HepG2 (cell line): Measurements from ENCODE around the gene TTLL10. TPM values are rescaled to one million over a fixed set of nuclear protein-coding genes. Genes with fewer than 3 reads are reported as not detected.
A peak's percentile ranks its signal among the peaks of the same experiment; 100 is the strongest.

Experiments used
- ATF7-NPFF ChIP-seq: sonication (generic); formaldehyde crosslinking; IDR thresholded peaks from 2 replicates; pipeline ENCODE4 v1.8.1; 2023; ENCODE audit warnings: mild to moderate bottlenecking, low read depth, missing genetic modification reagents, moderate library complexity
- ELF3 ChIP-seq: IDR thresholded peaks from 2 replicates; pipeline ENCODE4 v1.6.1; 2016; ENCODE audit warnings: missing genetic modification reagents, missing compliant biosample characterization
- FOXK1 ChIP-seq: sonication (generic); formaldehyde crosslinking; IDR thresholded peaks from 2 replicates; pipeline ENCODE4 v1.4.0; 2020; ENCODE audit warnings: low read depth, missing genetic modification reagents, borderline replicate concordance
- GTF3A ChIP-seq: sonication (generic); formaldehyde crosslinking; conservative IDR thresholded peaks from 2 replicates; pipeline ENCODE4 v1.4.0; 2020; ENCODE audit warnings: mild to moderate bottlenecking, missing genetic modification reagents
- ISL2 ChIP-seq: sonication (generic); formaldehyde crosslinking; IDR thresholded peaks from 2 replicates; pipeline ENCODE4 v1.5.0; 2020; ENCODE audit warnings: missing genetic modification reagents
- KDM1A ChIP-seq: IDR thresholded peaks from 2 replicates; pipeline ENCODE4 v1.6.1; 2016; ENCODE audit warnings: missing compliant biosample characterization
- MEF2D ChIP-seq: sonication (generic); formaldehyde crosslinking; IDR thresholded peaks from 2 replicates; pipeline ENCODE4 v1.5.1; 2020; ENCODE audit warnings: mild to moderate bottlenecking, missing genetic modification reagents
- MYNN ChIP-seq: sonication (generic); formaldehyde crosslinking; IDR thresholded peaks from 2 replicates; pipeline ENCODE4 v1.4.0; 2020; ENCODE audit warnings: mild to moderate bottlenecking, low read depth, missing genetic modification reagents
- MZF1 ChIP-seq: sonication (generic); formaldehyde crosslinking; IDR thresholded peaks from 2 replicates; pipeline ENCODE4 v1.8.1; 2023; ENCODE audit warnings: mild to moderate bottlenecking, missing genetic modification reagents, borderline replicate concordance
- NCOA1 ChIP-seq: sonication (generic); formaldehyde crosslinking; IDR thresholded peaks from 2 replicates; pipeline ENCODE4 v1.9.0; 2021; ENCODE audit warnings: missing genetic modification reagents
- NFE2 ChIP-seq: sonication (generic); formaldehyde crosslinking; IDR thresholded peaks from 2 replicates; pipeline ENCODE4 v1.4.0; 2020; ENCODE audit warnings: missing genetic modification reagents
- NKX3-1 ChIP-seq: sonication (generic); formaldehyde crosslinking; IDR thresholded peaks from 2 replicates; pipeline ENCODE4 v1.5.0; 2020; ENCODE audit warnings: missing genetic modification reagents
- POGZ ChIP-seq: sonication (generic); formaldehyde crosslinking; IDR thresholded peaks from 2 replicates; pipeline ENCODE4 v1.4.0; 2020; ENCODE audit warnings: mild to moderate bottlenecking, missing genetic modification reagents
- PRDM10 ChIP-seq: sonication (generic); formaldehyde crosslinking; IDR thresholded peaks from 2 replicates; pipeline ENCODE4 v1.4.0; 2020; ENCODE audit warnings: low read depth, missing genetic modification reagents
- RBFOX2 ChIP-seq: fragments of 200-400 bp; formaldehyde crosslinking; IDR thresholded peaks from 2 replicates; pipeline ENCODE4 v1.6.1; 2017; ENCODE audit warnings: low read depth, mild to moderate bottlenecking, low read length
- RORA ChIP-seq: sonication (generic); formaldehyde crosslinking; IDR thresholded peaks from 2 replicates; pipeline ENCODE4 v1.5.0; 2020; ENCODE audit warnings: mild to moderate bottlenecking, missing genetic modification reagents, moderate library complexity
- SETDB1 ChIP-seq: sonication (generic); formaldehyde crosslinking; IDR thresholded peaks from 2 replicates; pipeline ENCODE4 v1.5.1; 2020; ENCODE audit warnings: missing genetic modification reagents, mild to moderate bottlenecking, borderline replicate concordance
- SNRNP70 ChIP-seq: fragments of 200-400 bp; formaldehyde crosslinking; IDR thresholded peaks from 2 replicates; pipeline ENCODE4 v1.6.1; 2017; ENCODE audit warnings: mild to moderate bottlenecking, low read depth, low read length, moderate library complexity
- TARDBP ChIP-seq: sonication (generic); formaldehyde crosslinking; IDR thresholded peaks from 2 replicates; pipeline ENCODE4 v1.8.0; 2022; ENCODE audit warnings: mild to moderate bottlenecking, missing genetic modification reagents
- TBX3 ChIP-seq: fragments of 450-650 bp; IDR thresholded peaks from 2 replicates; pipeline ENCODE4 v1.6.1; 2017; ENCODE audit warnings: antibody characterized with exemption, mild to moderate bottlenecking, inconsistent platforms, borderline replicate concordance
- ZNF143 ChIP-seq: sonication (generic); formaldehyde crosslinking; IDR thresholded peaks from 2 replicates; pipeline ENCODE4 v1.4.0; 2020; ENCODE audit warnings: missing genetic modification reagents
- ZNF263 ChIP-seq: sonication (generic); formaldehyde crosslinking; IDR thresholded peaks from 2 replicates; pipeline ENCODE4 v1.4.0; 2020; ENCODE audit warnings: missing genetic modification reagents
- ZNF264 ChIP-seq: sonication (generic); formaldehyde crosslinking; IDR thresholded peaks from 2 replicates; pipeline ENCODE4 v1.4.0; 2020; ENCODE audit warnings: missing genetic modification reagents
- ZNF3 ChIP-seq: IDR thresholded peaks from 2 replicates; pipeline ENCODE4 v1.7.0; 2017; ENCODE audit warnings: inconsistent platforms
- ZNF335 ChIP-seq: sonication (generic); formaldehyde crosslinking; IDR thresholded peaks from 2 replicates; pipeline ENCODE4 v1.4.0; 2020; ENCODE audit warnings: missing genetic modification reagents
- ZNF550 ChIP-seq: sonication (generic); formaldehyde crosslinking; IDR thresholded peaks from 2 replicates; pipeline ENCODE4 v1.4.0; 2020; ENCODE audit warnings: mild to moderate bottlenecking, missing genetic modification reagents, borderline replicate concordance
- ZNF776 ChIP-seq: sonication (generic); formaldehyde crosslinking; IDR thresholded peaks from 2 replicates; pipeline ENCODE4 v1.4.0; 2020; ENCODE audit warnings: mild to moderate bottlenecking, missing genetic modification reagents
- polyA plus RNA-seq, 8 experiments: library from polyadenylated mRNA; depleted of rRNA in 3 of 8; stranded (reverse) in 7 of 8; unstranded in 1 of 8; fragments of >200 nt; fragmentation: Illumina TruSeq in 4 of 8; extraction: Trizol in 4 of 8; gene quantifications; 2 replicates each; pipeline versions ENCODE4 v1.2.1 to v1.2.3, GENCODE V29; 2011 to 2016; ENCODE audit warnings: low read depth in 4 of 8, missing spikeins in 1 of 8, mixed read lengths in 1 of 8; ENCODE audit not compliant: insufficient read depth in 1 of 8
- total RNA-seq, 5 experiments: library from RNA; depleted of rRNA; stranded (reverse); fragments of >200 nt; fragmentation: Illumina TruSeq; extraction: Trizol; gene quantifications; 2 replicates each; pipeline ENCODE4 v1.2.3, GENCODE V29; 2016; ENCODE audit warnings: low read depth in 1 of 5
- TF ChIP-seq, protein P1 (sequence below): sonication (generic); formaldehyde crosslinking; IDR thresholded peaks from 2 replicates; pipeline ENCODE4 v1.4.0; 2020; ENCODE audit warnings: mild to moderate bottlenecking, low read depth, missing genetic modification reagents

The TTLL10 gene
- total and polyA plus RNA-seq, 2 of the 13 experiments (the other 11 are each of a cell fraction or from before 2014, with no cell fraction given): not detected

DNA sequence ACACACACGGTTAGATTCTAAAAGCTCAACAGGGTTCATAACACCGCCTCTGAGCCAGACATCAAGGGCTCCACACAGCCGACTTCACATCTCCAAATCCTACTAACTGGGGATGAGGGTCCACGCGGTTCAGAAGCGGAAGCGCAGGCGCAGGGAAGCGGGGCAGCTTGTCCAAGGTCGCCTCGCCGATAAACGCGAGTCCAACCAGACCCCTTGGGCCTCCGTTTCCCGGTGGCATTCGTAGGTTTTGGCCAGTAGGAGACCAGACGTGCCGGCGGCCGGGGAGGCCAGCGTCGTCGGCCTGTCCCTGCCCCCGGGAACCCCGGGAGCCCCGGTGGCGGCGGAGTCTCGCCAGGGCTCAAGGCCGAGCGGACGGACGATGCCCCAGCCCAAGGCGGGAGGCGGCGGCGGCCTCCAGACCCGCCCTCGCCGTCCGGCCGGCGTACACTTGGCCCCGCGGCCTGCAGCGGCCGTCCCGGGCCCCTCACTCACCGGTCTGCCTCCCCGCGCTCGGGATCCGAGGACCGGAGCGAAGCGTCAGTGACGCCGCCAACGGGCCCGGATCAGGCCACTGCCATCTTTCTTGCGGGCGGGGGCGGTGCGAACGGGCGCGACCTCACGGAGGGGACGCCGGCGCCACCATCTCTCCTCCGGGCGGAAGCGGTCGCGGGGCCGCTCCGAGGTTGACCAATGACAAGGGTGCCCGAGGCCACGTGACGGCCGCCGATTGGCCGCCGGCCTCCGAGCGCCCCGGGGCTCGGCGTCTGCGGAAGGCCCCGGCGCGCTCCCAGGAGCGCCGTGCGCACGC lies 57.9 kb downstream of the TTLL10 start, which contains the start of gene SDF4 (continued):
- TF ChIP-seq PRDM10 (no peak), TARDBP (CRISPR knock-in tag) (peak; percentile 44; the same call in 1 of the 2 replicates), ZNF263 (CRISPR knock-in tag) (no peak), SNRNP70 (no peak), NFE2 (CRISPR knock-in tag) (no peak), ZNF3 (CRISPR knock-in tag) (no peak), RBFOX2 (peak; percentile 94), ELF3 (CRISPR knock-in tag) (peak; percentile 59), MZF1 (CRISPR knock-in tag) (no peak), ZNF550 (no peak), POGZ (CRISPR knock-in tag) (no peak), RORA (no peak), GTF3A (CRISPR knock-in tag) (no peak; the same call in 1 of the 2 replicates), TBX3 (no peak), FOXK1 (CRISPR knock-in tag) (peak; percentile 36; the same call in 1 of the 2 replicates), ATF7-NPFF (CRISPR knock-in tag) (peak; percentile 50; the same call in 1 of the 2 replicates), MEF2D (no peak), ZNF776 (CRISPR knock-in tag) (no peak; the same call in 1 of the 2 replicates), KDM1A (CRISPR knock-in tag) (no peak), NKX3-1 (CRISPR knock-in tag) (0 out of 2 replicates have a peak, but pooled peaks have one; percentile 70), ZNF335 (CRISPR knock-in tag) (peak; percentile 73; the same call in 1 of the 2 replicates), ZNF264 (CRISPR knock-in tag) (no peak), ISL2 (no peak), ZNF143 (CRISPR knock-in tag) (peak; percentile 66), MYNN (no peak; the same call in 1 of the 2 replicates), SETDB1 (no peak), NCOA1 (CRISPR knock-in tag) (no peak)
- TF ChIP-seq, protein P1, sequence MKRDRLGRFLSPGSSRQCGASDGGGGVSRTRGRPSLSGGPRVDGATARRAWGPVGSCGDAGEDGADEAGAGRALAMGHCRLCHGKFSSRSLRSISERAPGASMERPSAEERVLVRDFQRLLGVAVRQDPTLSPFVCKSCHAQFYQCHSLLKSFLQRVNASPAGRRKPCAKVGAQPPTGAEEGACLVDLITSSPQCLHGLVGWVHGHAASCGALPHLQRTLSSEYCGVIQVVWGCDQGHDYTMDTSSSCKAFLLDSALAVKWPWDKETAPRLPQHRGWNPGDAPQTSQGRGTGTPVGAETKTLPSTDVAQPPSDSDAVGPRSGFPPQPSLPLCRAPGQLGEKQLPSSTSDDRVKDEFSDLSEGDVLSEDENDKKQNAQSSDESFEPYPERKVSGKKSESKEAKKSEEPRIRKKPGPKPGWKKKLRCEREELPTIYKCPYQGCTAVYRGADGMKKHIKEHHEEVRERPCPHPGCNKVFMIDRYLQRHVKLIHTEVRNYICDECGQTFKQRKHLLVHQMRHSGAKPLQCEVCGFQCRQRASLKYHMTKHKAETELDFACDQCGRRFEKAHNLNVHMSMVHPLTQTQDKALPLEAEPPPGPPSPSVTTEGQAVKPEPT (CRISPR knock-in tag): no peak
